PC-9 (cell line): ENCODE data around the gene SRPK1. TPM values are rescaled to one million over a fixed set of nuclear protein-coding genes. Genes with fewer than 3 reads are reported as not detected.

Experiments used
- BruUV-seq: library from RNA; stranded (reverse); fragments of 400-500 nt; replicated peaks from 2 replicates; lab custom pipeline; 2021; lab: Mats Ljungman, UMichigan
- CTCF ChIA-PET: fragments of 300-600 bp; sonication (Branson Sonifier 250); formaldehyde crosslinking; loops from one replicate; lab custom pipeline; 2022; ENCODE audit warnings: antibody characterized with exemption; lab: Charles Lee
- POLR2A ChIA-PET: fragments of 300-600 bp; sonication (Branson Sonifier 250); formaldehyde crosslinking; loops from one replicate; lab custom pipeline; 2022; ENCODE audit warnings: antibody characterized with exemption; ENCODE audit not compliant: unreplicated experiment; lab: Charles Lee
- DNase-seq, 2 experiments: peaks; one replicate each; pipeline versions ENCODE4 v3.0.0 to v3.0.0-alpha.2; 2015 to 2022; ENCODE audit warnings: mixed read lengths in 1 of 2
- H2AFZ ChIP-seq: fragments of 200-600 bp; sonication (generic); 2 replicates; pipeline ENCODE4 v1.8.1; 2017; ENCODE audit warnings: antibody characterized with exemption
- H3F3A ChIP-seq: fragments of 200-600 bp; sonication (generic); 2 replicates; pipeline ENCODE4 v1.8.1; 2017; ENCODE audit warnings: antibody characterized with exemption, mild to moderate bottlenecking, low read depth; ENCODE audit not compliant: insufficient read depth
- H3K27ac ChIP-seq: fragments of 200-600 bp; sonication (generic); 2 replicates; pipeline ENCODE4 v1.6.1; 2016; ENCODE audit warnings: mixed run types
- H3K27me3 ChIP-seq: fragments of 200-600 bp; sonication (generic); 2 replicates; pipeline ENCODE4 v1.6.1; 2016; ENCODE audit warnings: low read depth, mixed run types; ENCODE audit not compliant: insufficient read depth
- H3K36me3 ChIP-seq: fragments of 200-600 bp; sonication (generic); 2 replicates; pipeline ENCODE4 v1.6.1; 2016; ENCODE audit warnings: low read depth, mixed run types
- H3K4me1 ChIP-seq: fragments of 200-600 bp; sonication (generic); replicated peaks from 2 replicates; pipeline ENCODE4 v1.6.1; 2016; ENCODE audit warnings: mixed run types; ENCODE audit not compliant: insufficient read depth
- H3K4me2 ChIP-seq: fragments of 200-600 bp; sonication (generic); 2 replicates; pipeline ENCODE4 v1.6.1; 2017; ENCODE audit warnings: mixed run types
- H3K4me3 ChIP-seq: fragments of 200-600 bp; sonication (generic); 2 replicates; pipeline ENCODE4 v1.6.1; 2016; ENCODE audit warnings: mixed run types
- H3K79me2 ChIP-seq: fragments of 200-600 bp; sonication (generic); 2 replicates; pipeline ENCODE4 v1.6.1; 2017; ENCODE audit warnings: low read depth, mixed run types
- H3K9me2 ChIP-seq: fragments of 200-600 bp; sonication (generic); 2 replicates; pipeline ENCODE4 v1.8.1; 2017; ENCODE audit warnings: mild to moderate bottlenecking; ENCODE audit not compliant: insufficient read depth
- H3K9me3 ChIP-seq: fragments of 200-600 bp; sonication (generic); 2 replicates; pipeline ENCODE4 v1.8.1; 2016; ENCODE audit warnings: low read depth; ENCODE audit not compliant: insufficient read depth
- H4K20me1 ChIP-seq: fragments of 200-600 bp; sonication (generic); 2 replicates; pipeline ENCODE4 v1.8.1; 2017; ENCODE audit not compliant: insufficient read depth
- EZH2 ChIP-seq: fragments of 200-600 bp; sonication (generic); IDR thresholded peaks from 2 replicates; pipeline ENCODE4 v1.8.0; 2017; ENCODE audit warnings: antibody characterized with exemption, low read depth
- intact Hi-C: fragments of 100-400 bp; cut with micrococcal nuclease; formaldehyde crosslinking; loops from one replicate; pipeline ENCODE4 v1.10.0; 2022; ENCODE audit not compliant: unreplicated experiment
- total RNA-seq: library from RNA; stranded (reverse); gene quantifications from 2 replicates; pipeline ENCODE4 v1.2.3, GENCODE V29; 2021
- TF ChIP-seq, protein P1 (sequence below): fragments of 200-600 bp; sonication (generic); conservative IDR thresholded peaks from 2 replicates; pipeline ENCODE4 v1.6.1; 2017; ENCODE audit warnings: mixed run types, antibody characterized with exemption, mild to moderate bottlenecking, moderate library complexity

Gene SRPK1
- total RNA-seq, 1 experiment from 2014 or later = 98.7 TPM

DNA sequence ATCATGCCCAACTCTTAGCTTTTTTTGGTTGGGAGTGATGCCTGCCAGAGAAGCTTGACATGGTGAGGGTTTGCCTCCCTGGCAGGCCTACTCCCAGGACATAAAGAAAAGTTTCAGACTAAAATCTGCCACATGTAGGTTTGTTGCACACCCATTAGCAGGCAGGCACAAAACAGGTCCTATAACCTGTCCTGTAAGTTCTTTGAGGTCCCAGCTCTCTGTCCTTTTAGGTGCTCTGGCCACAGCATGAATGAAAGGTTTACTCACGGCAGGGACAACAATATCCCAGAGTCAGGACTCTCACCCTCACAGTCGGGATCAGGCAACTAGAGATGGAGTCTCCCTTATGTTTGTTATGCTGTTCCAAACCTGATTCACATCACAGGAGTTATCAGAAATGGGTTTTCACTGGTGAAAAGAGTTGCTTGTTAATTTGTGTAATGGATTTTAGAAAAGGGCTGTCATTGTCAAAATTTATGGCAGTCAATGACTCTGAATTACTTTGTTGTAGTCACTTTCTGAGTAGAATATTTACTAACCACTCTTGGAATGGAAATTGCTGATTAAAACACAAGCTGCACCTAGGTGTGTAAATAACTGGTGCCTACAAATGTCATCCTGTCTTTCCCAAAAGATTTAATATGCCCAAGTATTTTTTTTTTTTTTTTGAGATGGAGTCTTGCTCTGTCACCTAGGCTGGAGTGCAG is 5.8 kb upstream of the SRPK1 start:
- H3K27me3 ChIP-seq = no peaks in the 10 kb centered on the region
- H3K79me2 ChIP-seq = peaks cover 11% of the 10 kb centered on the region; the same call in 1 of the 2 replicates
- H3K9me3 ChIP-seq = no peaks in the 10 kb centered on the region
- peaks cover 5% of the 10 kb centered on the region; the same call in 1 of the 2 replicates for H3F3A ChIP-seq
- intact Hi-C loops = no loop called here
- TF ChIP-seq, protein P1, sequence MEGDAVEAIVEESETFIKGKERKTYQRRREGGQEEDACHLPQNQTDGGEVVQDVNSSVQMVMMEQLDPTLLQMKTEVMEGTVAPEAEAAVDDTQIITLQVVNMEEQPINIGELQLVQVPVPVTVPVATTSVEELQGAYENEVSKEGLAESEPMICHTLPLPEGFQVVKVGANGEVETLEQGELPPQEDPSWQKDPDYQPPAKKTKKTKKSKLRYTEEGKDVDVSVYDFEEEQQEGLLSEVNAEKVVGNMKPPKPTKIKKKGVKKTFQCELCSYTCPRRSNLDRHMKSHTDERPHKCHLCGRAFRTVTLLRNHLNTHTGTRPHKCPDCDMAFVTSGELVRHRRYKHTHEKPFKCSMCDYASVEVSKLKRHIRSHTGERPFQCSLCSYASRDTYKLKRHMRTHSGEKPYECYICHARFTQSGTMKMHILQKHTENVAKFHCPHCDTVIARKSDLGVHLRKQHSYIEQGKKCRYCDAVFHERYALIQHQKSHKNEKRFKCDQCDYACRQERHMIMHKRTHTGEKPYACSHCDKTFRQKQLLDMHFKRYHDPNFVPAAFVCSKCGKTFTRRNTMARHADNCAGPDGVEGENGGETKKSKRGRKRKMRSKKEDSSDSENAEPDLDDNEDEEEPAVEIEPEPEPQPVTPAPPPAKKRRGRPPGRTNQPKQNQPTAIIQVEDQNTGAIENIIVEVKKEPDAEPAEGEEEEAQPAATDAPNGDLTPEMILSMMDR = no peak
- TF ChIP-seq EZH2 = no peak
- no peaks in the 10 kb centered on the region for H3K9me2 ChIP-seq
- H2AFZ ChIP-seq = no peak overlapping the region
- no peak overlapping the region for H3K4me2 ChIP-seq
- DNase-seq = peak in 1 of 2 experiments; percentile 43
- BruUV-seq = no TSS peak
- no peak overlapping the region for H3K27ac ChIP-seq
- H4K20me1 ChIP-seq = no peaks in the 10 kb centered on the region
- no peaks in the 10 kb centered on the region for H3K36me3 ChIP-seq
- no peak overlapping the region for H3K4me3 ChIP-seq
- ChIA-PET POLR2A (interaction anchor here (0.6 kb wide), 2 partner anchors 43 to 668 kb away, joined by 4 to 5 read pairs; no protein-coding TSS in a partner anchor), CTCF (interaction anchor here (0.6 to 0.7 kb wide), 2 partner anchors 27 to 404 kb away, joined by 3 to 6 read pairs; no protein-coding TSS in a partner anchor)
- H3K4me1 ChIP-seq = peaks cover 20% of the 10 kb centered on the region

DNA sequence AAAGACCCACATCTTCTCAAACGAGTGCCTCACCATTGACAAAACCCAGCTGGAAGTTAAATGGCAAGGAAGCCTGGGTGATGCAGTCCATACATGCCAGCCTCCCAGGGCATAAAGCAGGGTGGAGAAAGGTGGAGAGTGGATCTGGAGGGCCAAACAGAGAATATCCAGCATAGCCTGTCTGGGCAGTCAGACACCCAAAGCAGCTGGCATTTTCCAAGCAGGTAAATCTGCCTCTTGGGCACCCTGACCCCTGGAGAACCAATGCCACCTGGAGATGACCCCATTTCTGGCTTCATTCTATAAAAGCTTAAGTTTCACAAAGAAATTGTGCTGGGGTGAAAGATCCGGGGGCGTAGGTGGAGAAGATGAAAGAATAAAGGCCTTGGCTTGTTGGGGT is 5.1 kb upstream of the SRPK1 start:
- H3K36me3 ChIP-seq = no peaks in the 10 kb centered on the region
- no peak overlapping the region for H2AFZ ChIP-seq
- peaks cover 17% of the 10 kb centered on the region; the same call in 1 of the 2 replicates for H3K79me2 ChIP-seq
- no peak for DNase-seq
- H3K27ac ChIP-seq = no peak overlapping the region
- H3K9me3 ChIP-seq = no peaks in the 10 kb centered on the region
- TF ChIP-seq, protein P1 = no peak
- no peak for TF ChIP-seq EZH2
- ChIA-PET CTCF (interaction anchor here (0.6 kb wide), 1 partner anchor 395 kb away, joined by 3 read pairs; no protein-coding TSS in a partner anchor), POLR2A (interaction anchor here (0.6 kb wide), 3 partner anchors 43 to 669 kb away, joined by 3 to 5 read pairs (median 4); no protein-coding TSS in a partner anchor)
- intact Hi-C loops = no loop called here
- H3K4me1 ChIP-seq = peaks cover 21% of the 10 kb centered on the region
- H3K27me3 ChIP-seq = no peaks in the 10 kb centered on the region
- no peaks in the 10 kb centered on the region for H4K20me1 ChIP-seq
- no peak overlapping the region for H3K4me3 ChIP-seq
- peaks cover 6% of the 10 kb centered on the region; the same call in 1 of the 2 replicates for H3F3A ChIP-seq
- H3K4me2 ChIP-seq = 0 out of 2 replicates have a peak overlapping the region, but pooled peaks have one; percentile 14
- no TSS peak for BruUV-seq
- no peaks in the 10 kb centered on the region for H3K9me2 ChIP-seq

DNA sequence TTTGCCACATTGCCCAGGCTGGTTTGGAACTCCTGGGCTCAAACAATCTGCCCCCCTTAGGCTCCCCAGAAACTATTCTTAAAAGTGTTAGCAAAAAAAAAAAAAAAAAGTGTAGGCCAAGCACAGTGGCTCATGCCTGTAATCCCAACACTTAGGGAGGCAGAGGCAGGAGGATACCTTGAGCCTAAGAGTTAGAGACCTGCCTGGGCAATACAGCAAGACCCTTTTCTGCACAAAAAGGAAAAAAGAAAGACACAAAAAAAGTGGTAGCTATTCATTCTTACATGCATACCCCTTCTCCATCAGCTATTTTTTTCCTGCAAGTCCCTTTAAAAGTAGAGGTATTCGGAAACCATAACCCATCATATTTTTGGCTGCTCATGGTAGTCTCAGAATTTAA is 3.2 kb upstream of the SRPK1 start:
- Histone ChIP-seq H3F3A (peaks cover 17% of the 10 kb centered on the region), H3K4me3 (no peak overlapping the region), H3K9me3 (no peaks in the 10 kb centered on the region), H3K79me2 (peaks cover 30% of the 10 kb centered on the region), H3K27me3 (no peaks in the 10 kb centered on the region), H3K4me2 (no peak overlapping the region), H3K27ac (no peak overlapping the region), H4K20me1 (no peaks in the 10 kb centered on the region), H3K9me2 (no peaks in the 10 kb centered on the region), H3K4me1 (peaks cover 12% of the 10 kb centered on the region), H2AFZ (no peak overlapping the region), H3K36me3 (no peaks in the 10 kb centered on the region)
- TF ChIP-seq EZH2 = no peak
- TF ChIP-seq, protein P1 = no peak
- ChIA-PET POLR2A (interaction anchor here (0.5 to 0.7 kb wide), 3 partner anchors 20 to 36 kb away, joined by 3 to 11 read pairs (median 4); no protein-coding TSS in a partner anchor), CTCF (interaction anchor here (0.6 kb wide), 1 partner anchor 342 kb away, joined by 5 read pairs; no protein-coding TSS in a partner anchor)
- intact Hi-C loops = no loop called here
- BruUV-seq = no TSS peak
- no peak for DNase-seq
